Ovary (tissue), 3 donors: Measurements from ENCODE around the gene DCX.

Experiments
- CTCF ChIP-seq, 3 donors: fragments of 450-650 bp in 2 of 3; fragments of 200-600 bp in 1 of 3; IDR thresholded peaks; one replicate each; pipeline versions ENCODE4 v1.5.1 to v1.8.0; 2016 to 2022; ENCODE audit warnings: antibody characterized with exemption in 3 of 3, mild to moderate bottlenecking in 1 of 3
- EP300 ChIP-seq: sonication (generic); formaldehyde crosslinking; IDR thresholded peaks from one replicate; pipeline ENCODE4 v1.6.1; 2017; ENCODE audit warnings: antibody characterized with exemption
- POLR2A ChIP-seq: fragments of 450-650 bp; IDR thresholded peaks from one replicate; pipeline ENCODE4 v1.6.1; 2017; ENCODE audit warnings: antibody characterized with exemption, mild to moderate bottlenecking, moderate library complexity
- donor health status: DM: no; HTN: no; CAD: no.

GRCh38 chrX:111302284-111302683 is 109.7 kb downstream of the DCX start:
- no peak for TF ChIP-seq POLR2A
- TF ChIP-seq CTCF (IDR thresholded peaks at IDR 0.05), result no peak
- TF ChIP-seq EP300, result no peak
